ENCODE data around the gene HIVEP1.
A peak's percentile ranks its signal among the peaks of the same experiment; 100 is the strongest.
"Not testable (repeated sequence)": the region's sequence is repeated elsewhere in the genome, so short reads cannot be mapped to it uniquely, and the experiment has no call there.

HIVEP1 gene

DNA sequence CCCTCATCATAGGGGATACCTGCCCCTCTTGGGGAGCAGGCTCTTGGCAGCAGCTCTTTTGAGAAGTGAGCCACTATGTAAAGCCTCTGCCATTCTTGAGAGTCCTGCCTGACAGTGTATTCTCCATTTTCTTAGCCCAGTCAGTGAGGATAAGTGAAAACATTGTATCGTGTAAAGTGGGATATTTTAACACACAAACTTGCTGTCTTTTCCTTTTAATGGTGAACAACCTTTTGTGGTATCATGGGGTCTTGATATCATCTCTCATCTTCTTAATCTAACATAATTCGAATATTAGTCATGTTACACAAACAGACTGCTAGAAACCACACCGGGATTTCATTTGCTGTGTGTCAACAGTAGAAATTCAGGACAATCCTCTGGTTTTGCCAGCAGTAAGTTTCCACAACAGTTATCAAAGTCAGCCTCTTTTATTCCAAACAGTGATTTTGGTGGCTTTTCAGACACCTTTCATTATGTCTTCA lies 136.2 kb downstream of the HIVEP1 start:
- peaks cover 25% of the 10 kb centered on the region for H3K4me1 Mint-ChIP-seq
- no peak overlapping the region for H3K4me3 Mint-ChIP-seq
- peak overlapping the region; percentile 21 to 38 for H3K27ac Mint-ChIP-seq
- no peaks in the 10 kb centered on the region for H3K9me3 Mint-ChIP-seq
- no peaks in the 10 kb centered on the region for H3K27me3 Mint-ChIP-seq
- DNase-seq (no peak), ATAC-seq (no peak)

DNA sequence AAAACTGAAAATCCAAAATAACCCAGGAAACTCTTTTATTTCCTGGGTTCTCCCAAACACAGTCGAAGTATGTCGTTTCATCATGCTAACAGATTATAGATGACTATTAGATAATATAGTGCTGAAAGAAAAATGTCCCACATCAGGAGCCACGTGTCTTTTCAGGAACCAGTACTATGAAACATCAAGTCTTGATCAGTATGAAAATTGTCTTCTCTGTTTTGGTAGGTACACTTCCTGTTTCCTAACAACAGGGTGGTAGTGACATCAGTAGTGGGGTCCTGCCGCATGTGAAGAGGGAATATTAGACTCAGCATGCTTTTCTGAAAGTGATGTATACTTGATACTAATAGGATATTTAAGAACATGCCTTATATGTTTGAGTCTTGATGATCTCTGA lies 136.7 kb downstream of the HIVEP1 start:
- H3K4me3 Mint-ChIP-seq, result no peak overlapping the region
- H3K27ac Mint-ChIP-seq, result no peak overlapping the region
- no peak for DNase-seq
- no peak for ATAC-seq
- H3K4me1 Mint-ChIP-seq, result peaks cover 25% of the 10 kb centered on the region
- H3K9me3 Mint-ChIP-seq, result no peaks in the 10 kb centered on the region
- no peaks in the 10 kb centered on the region for H3K27me3 Mint-ChIP-seq

GRCh38 chr6:12149944-12150510 lies 137.9 kb downstream of the HIVEP1 start:
- H3K9me3 Mint-ChIP-seq, result no peaks in the 10 kb centered on the region
- ATAC-seq (no peak), DNase-seq (no peak)
- peaks cover 25% of the 10 kb centered on the region for H3K4me1 Mint-ChIP-seq
- H3K4me3 Mint-ChIP-seq, result no peak overlapping the region
- H3K27me3 Mint-ChIP-seq, result no peaks in the 10 kb centered on the region
- no peak overlapping the region for H3K27ac Mint-ChIP-seq

- DNase-seq (no peak), ATAC-seq (no peak)
- Mint-ChIP-seq H3K27me3 (no peaks in the 10 kb centered on the region), H3K27ac (no peak overlapping the region), H3K4me3 (no peak overlapping the region), H3K9me3 (no peaks in the 10 kb centered on the region), H3K4me1 (peaks cover 25% of the 10 kb centered on the region)
Observed at GRCh38 chr6:12150812-12151432, 138.8 kb downstream of the HIVEP1 start.

- H3K9me3 Mint-ChIP-seq, result no peaks in the 10 kb centered on the region
- no peak for DNase-seq
- peaks cover 26% of the 10 kb centered on the region for H3K4me1 Mint-ChIP-seq
- ATAC-seq, result no peak
- H3K27me3 Mint-ChIP-seq, result no peaks in the 10 kb centered on the region
- H3K27ac Mint-ChIP-seq, result no peak overlapping the region
- H3K4me3 Mint-ChIP-seq, result no peak overlapping the region
Observed at GRCh38 chr6:12151433-12151820, 139.3 kb downstream of the HIVEP1 start.

- H3K27ac Mint-ChIP-seq, result peak overlapping the region in 1 of 2 donors; percentile 61
- no peaks in the 10 kb centered on the region for H3K27me3 Mint-ChIP-seq
- no peak overlapping the region for H3K4me3 Mint-ChIP-seq
- peaks cover 27% of the 10 kb centered on the region for H3K4me1 Mint-ChIP-seq
- DNase-seq, result no peak
- no peaks in the 10 kb centered on the region for H3K9me3 Mint-ChIP-seq
- ATAC-seq, result no peak
Observed at GRCh38 chr6:12152023-12152970, 140.2 kb downstream of the HIVEP1 start.

DNA sequence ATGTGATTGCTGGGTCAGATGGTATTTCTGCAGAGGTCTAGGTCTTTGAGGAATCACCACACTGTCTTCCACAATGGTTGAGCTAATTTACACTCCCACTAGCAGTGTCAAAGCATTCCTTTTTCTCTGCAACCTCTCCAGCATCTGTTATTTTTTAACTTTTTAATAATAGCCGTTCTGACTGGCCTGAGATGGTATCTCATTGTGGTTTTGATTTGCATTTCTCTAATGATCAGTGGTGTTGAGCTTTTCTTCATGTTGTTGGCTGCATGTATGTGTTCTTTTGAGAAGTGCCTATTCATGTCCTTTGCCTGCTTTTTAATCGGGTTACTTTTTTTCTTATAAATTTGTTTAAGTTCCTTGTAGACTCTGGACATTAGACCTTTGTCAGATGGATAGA lies 143.7 kb downstream of the HIVEP1 start:
- H3K9me3 Mint-ChIP-seq, H3K4me3 Mint-ChIP-seq, H3K27ac Mint-ChIP-seq, ATAC-seq, DNase-seq, H3K27me3 Mint-ChIP-seq: not testable (repeated sequence)
- H3K4me1 Mint-ChIP-seq, result peaks cover 25% of the 10 kb centered on the region

DNA sequence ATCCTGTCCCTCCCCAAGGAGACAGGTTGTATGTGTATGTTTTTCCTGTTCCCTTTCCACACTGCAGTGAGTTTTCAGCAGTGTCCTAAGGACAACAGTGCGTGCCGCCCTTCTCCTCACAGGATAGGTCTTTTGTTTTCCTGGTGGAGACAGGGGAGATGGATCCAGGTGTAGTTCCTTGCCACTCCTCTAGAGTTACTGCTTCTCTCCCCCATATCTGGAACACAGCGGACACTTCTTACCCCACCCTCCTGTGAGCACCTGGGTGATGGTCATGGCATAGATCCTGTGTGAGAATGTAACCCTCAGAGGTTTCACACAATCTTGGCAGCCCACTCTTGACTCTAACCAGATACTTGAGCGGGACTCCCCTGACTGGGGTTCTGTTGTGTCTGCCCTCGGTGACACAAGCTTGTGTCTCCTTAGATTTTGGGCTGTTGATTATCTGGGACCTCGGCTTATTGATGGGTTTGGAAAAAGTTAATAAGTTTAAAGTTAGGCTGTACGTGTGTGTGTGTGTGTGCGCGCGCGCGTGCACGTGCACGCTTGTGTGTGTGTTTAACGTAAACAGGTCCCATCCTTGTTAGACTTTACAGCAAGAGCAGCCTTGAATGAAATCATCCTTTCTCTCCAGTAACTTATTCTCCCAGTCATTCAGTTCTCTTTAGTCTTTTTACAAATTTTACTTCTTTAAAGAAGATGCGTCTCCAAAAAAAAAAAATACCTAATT lies 146.7 kb downstream of the HIVEP1 start:
- H3K9me3 Mint-ChIP-seq, result no peaks in the 10 kb centered on the region
- H3K4me1 Mint-ChIP-seq, result peaks cover 51% of the 10 kb centered on the region
- ATAC-seq, result no peak

DNA sequence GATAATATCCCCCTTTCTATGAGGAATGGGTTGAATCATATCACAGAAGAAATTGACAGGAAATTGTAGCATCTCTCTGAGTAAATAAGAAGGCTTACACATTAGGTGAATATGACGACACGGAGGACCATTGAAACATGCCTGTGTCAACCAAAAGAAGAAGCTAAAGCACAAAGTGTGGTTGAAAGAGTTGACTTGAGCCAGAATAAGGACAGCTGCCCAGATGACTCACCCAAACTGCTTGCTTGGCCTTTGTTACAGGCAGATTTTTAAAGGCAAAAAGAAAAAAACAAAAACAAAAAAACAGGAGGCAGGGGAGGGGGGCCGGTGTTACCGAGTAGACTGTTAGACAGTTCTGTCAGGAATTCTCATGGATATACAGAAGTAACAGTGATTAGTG lies 148.2 kb downstream of the HIVEP1 start:
- no peak for DNase-seq
- Mint-ChIP-seq H3K4me3 (no peak overlapping the region), H3K27ac (no peak overlapping the region), H3K9me3 (no peaks in the 10 kb centered on the region), H3K4me1 (peaks cover 54% of the 10 kb centered on the region), H3K27me3 (no peaks in the 10 kb centered on the region)
- no peak for ATAC-seq

More for the DNA sequence above, 146.7 kb downstream of the HIVEP1 start:
- Mint-ChIP-seq H3K27me3 (no peaks in the 10 kb centered on the region), H3K27ac (no peak overlapping the region), H3K4me3 (no peak overlapping the region)
- DNase-seq, result no peak

- ATAC-seq (no peak), DNase-seq (no peak)
- H3K27ac Mint-ChIP-seq, result no peak overlapping the region
- H3K4me3 Mint-ChIP-seq, result no peak overlapping the region
- no peaks in the 10 kb centered on the region for H3K27me3 Mint-ChIP-seq
- no peaks in the 10 kb centered on the region for H3K9me3 Mint-ChIP-seq
- H3K4me1 Mint-ChIP-seq, result peaks cover 44% of the 10 kb centered on the region
Observed at GRCh38 chr6:12162213-12162612, 150.1 kb downstream of the HIVEP1 start.

DNA sequence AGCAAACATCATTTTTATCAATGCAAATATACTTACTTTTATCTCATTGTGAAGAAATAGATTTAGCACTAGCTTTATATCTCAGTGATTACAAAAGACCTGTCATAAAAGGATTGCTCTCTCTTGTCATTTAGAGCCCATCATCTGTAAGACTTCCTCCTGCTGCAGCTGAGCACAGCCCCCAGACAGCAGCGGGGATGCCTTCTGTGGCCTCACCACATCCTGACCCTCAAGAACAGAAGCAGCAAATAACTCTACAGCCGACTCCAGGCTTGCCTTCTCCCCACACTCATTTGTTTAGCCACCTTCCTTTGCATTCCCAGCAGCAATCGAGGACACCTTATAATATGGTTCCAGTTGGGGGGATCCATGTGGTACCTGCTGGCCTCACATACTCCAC lies 151.0 kb downstream of the HIVEP1 start:
- Mint-ChIP-seq H3K9me3 (no peaks in the 10 kb centered on the region), H3K27ac (peak overlapping the region; percentile 14 to 63), H3K4me3 (no peak overlapping the region), H3K27me3 (no peaks in the 10 kb centered on the region), H3K4me1 (peaks cover 35% of the 10 kb centered on the region)
- DNase-seq (peak; percentile 14 to 56), ATAC-seq (peak; percentile 98)

DNA sequence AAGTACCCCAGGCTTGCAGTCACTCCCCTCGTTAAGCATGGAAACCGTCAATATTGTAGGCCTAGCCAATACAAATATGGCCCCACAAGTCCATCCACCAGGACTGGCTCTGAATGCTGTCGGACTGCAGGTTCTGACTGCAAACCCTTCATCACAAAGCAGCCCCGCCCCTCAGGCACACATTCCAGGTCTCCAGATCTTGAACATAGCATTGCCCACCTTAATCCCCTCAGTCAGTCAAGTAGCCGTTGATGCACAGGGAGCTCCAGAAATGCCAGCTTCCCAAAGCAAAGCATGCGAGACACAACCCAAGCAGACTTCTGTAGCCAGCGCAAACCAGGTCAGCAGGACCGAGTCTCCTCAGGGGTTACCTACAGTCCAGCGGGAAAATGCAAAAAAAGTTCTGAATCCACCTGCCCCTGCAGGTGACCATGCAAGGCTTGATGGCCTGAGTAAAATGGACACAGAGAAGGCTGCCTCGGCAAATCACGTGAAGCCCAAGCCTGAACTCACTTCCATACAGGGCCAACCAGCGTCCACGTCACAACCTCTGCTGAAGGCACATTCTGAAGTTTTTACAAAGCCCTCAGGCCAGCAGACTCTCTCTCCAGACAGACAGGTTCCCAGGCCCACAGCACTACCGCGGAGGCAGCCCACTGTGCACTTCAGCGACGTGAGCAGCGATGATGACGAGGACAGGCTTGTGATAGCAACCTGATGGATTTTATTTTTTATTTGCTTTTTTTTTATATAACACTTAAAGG lies 151.8 kb downstream of the HIVEP1 start:
- H3K4me3 Mint-ChIP-seq, result no peak overlapping the region
- ATAC-seq, result no peak
- H3K27ac Mint-ChIP-seq, result no peak overlapping the region
- DNase-seq, result no peak
- peaks cover 29% of the 10 kb centered on the region for H3K4me1 Mint-ChIP-seq
- H3K9me3 Mint-ChIP-seq, result no peaks in the 10 kb centered on the region
- no peaks in the 10 kb centered on the region for H3K27me3 Mint-ChIP-seq

DNA sequence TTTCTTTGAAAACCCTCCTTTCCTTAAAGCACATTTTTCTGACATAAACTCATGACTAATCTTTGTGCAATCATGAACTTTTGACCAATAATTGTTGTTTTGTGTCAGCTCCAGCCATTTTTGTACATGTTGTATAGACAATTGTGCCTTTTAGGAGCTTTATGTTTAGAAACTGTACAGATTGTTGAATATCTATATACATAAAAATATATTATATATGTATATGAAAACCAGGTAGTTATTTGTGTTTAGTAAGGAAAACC lies 152.3 kb downstream of the HIVEP1 start:
- Mint-ChIP-seq H3K4me3 (no peak overlapping the region), H3K27me3 (no peaks in the 10 kb centered on the region), H3K4me1 (peaks cover 29% of the 10 kb centered on the region), H3K27ac (no peak overlapping the region), H3K9me3 (no peaks in the 10 kb centered on the region)
- no peak for ATAC-seq
- DNase-seq, result no peak

- ATAC-seq, result no peak
- peaks cover 29% of the 10 kb centered on the region for H3K4me1 Mint-ChIP-seq
- no peak overlapping the region for H3K27ac Mint-ChIP-seq
- H3K4me3 Mint-ChIP-seq, result no peak overlapping the region
- no peak for DNase-seq
- H3K9me3 Mint-ChIP-seq, result no peaks in the 10 kb centered on the region
- no peaks in the 10 kb centered on the region for H3K27me3 Mint-ChIP-seq
Observed at GRCh38 chr6:12165297-12165696, 153.2 kb downstream of the HIVEP1 start.

GRCh38 chr6:12165722-12166280 lies 153.7 kb downstream of the HIVEP1 start:
- H3K9me3 Mint-ChIP-seq, result no peaks in the 10 kb centered on the region
- DNase-seq, result no peak
- peaks cover 29% of the 10 kb centered on the region for H3K4me1 Mint-ChIP-seq
- no peaks in the 10 kb centered on the region for H3K27me3 Mint-ChIP-seq
- no peak overlapping the region for H3K27ac Mint-ChIP-seq
- no peak for ATAC-seq
- H3K4me3 Mint-ChIP-seq, result no peak overlapping the region
